Retinal pigment epithelial cell (primary cell): Measurements from ENCODE around the gene MOV10L1.

Experiments
- DNase-seq: peaks from one replicate; pipeline ENCODE4 v3.0.0-alpha.2; 2010; ENCODE audit warnings: low read depth
- H3K4me3 ChIP-seq: 2 replicates; pipeline ENCODE4 v1.5.1; 2011; ENCODE audit warnings: mild to moderate bottlenecking, low read length, control low read depth, moderate library complexity
- TF ChIP-seq, protein P1 (sequence below): conservative IDR thresholded peaks from 2 replicates; pipeline ENCODE4 v1.5.1; 2011; ENCODE audit warnings: low read depth, low read length, control low read depth, inconsistent platforms

The MOV10L1 gene

DNA sequence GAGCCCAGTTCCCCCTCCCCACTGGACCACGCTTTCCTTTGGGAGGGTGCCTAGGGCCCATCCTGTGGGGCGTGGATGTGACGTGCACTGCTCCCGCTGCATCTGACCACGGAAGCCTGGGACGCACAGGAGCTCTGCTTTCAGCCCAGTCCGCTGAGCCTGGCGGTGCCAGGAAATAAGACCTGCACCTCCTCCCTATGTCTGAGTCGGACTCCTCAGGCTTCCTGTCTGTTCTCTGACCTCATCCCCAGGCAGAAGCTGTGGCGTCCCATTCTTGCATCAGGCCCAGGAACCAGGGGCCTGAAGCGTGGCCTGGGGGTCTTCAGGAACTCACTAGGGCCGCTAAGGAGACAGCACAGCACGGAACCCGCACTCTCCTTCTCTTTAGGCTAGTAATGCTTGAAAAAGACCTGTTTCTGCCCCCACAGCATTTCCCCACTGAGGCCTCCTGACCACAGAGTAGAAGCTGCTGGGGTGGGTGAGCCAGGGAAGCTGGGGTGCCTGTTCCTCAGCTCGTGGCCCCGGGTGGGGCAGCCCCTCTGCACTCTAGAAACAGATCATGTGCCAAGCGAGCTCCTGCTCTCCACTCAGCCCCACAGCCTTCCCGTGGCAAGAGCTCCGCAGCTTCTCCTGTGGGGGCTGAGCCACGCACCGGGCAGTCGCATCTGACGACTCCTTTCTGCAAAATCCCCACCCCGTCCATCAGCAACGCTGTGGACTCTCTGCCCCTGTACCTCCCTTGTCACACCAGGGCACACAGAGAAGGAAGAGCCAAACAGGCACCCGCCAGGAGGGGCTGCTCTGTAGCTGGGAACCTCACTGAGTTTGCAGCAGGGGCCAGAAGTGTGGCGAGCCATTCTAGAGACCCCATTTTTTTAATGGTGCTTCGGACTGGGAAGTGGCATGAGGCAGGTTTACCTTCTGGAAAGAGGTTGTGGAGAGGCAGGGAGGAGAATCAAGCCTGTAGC is 22.6 kb downstream of the MOV10L1 start:
- H3K4me3 ChIP-seq: no peak overlapping the region
- DNase-seq: peak; percentile 77
- TF ChIP-seq, protein P1, sequence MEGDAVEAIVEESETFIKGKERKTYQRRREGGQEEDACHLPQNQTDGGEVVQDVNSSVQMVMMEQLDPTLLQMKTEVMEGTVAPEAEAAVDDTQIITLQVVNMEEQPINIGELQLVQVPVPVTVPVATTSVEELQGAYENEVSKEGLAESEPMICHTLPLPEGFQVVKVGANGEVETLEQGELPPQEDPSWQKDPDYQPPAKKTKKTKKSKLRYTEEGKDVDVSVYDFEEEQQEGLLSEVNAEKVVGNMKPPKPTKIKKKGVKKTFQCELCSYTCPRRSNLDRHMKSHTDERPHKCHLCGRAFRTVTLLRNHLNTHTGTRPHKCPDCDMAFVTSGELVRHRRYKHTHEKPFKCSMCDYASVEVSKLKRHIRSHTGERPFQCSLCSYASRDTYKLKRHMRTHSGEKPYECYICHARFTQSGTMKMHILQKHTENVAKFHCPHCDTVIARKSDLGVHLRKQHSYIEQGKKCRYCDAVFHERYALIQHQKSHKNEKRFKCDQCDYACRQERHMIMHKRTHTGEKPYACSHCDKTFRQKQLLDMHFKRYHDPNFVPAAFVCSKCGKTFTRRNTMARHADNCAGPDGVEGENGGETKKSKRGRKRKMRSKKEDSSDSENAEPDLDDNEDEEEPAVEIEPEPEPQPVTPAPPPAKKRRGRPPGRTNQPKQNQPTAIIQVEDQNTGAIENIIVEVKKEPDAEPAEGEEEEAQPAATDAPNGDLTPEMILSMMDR: no peak

DNA sequence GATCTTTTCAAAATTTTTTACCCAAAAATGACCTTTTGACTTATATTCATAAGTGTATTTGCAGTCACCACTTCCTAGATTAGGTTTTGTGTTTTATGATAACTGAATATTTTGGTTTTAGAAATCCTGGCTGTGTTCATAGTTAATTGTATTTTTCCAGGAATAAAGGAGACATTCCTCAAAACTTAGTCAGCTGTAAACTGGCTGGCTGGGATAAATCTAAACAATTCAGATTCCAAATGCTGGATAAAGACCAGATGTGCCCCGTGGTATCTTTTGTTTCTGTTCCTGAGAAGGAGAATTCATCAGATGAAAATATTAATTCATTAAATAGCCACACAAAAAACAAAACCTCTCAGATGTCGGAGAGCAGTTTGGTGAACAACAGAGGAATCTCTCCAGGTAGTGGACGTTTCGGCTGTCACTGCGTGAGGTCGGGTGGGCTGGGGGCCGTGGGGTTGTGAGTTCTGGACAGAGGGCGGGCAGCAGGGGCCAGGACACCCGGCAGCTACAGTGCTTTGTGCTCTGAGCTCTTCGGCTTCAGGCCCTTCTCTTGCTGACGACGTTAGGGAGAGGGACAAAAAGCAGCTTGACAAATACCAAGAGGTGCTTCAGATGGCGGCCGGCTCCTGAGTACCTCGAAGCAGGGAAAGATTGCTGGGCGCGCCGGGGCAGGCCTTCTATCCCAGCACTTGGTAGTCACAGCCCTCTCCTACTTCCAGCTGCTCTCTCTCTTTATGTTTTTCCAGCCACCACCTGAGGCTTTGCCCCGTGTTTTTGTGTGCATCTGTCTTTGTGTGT is 24.6 kb downstream of the MOV10L1 start:
- peak; percentile 53 for DNase-seq
- TF ChIP-seq, protein P1: no peak
- no peak overlapping the region for H3K4me3 ChIP-seq

DNA sequence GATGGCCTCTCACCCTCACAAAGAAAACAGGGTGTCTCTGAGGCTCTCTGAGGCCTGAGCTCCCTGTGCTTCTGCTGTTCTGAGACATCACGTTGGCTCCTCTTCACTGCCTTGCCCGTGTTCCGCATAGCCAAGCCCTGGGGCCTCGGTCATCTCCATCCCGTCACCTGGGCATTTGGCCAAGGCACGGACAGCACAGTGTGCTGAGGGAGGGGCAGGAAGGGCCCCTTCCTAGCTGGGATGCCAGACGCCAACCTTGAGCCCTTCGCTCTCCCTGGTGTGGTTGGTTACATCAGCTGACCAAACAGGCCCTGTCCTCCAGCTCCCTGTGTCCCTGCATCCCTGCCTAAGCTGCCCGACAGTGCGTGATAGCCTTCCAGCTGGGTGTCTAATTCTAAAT is 25.9 kb downstream of the MOV10L1 start:
- H3K4me3 ChIP-seq: no peak overlapping the region
- TF ChIP-seq, protein P1: no peak
- peak; percentile 53 for DNase-seq

DNA sequence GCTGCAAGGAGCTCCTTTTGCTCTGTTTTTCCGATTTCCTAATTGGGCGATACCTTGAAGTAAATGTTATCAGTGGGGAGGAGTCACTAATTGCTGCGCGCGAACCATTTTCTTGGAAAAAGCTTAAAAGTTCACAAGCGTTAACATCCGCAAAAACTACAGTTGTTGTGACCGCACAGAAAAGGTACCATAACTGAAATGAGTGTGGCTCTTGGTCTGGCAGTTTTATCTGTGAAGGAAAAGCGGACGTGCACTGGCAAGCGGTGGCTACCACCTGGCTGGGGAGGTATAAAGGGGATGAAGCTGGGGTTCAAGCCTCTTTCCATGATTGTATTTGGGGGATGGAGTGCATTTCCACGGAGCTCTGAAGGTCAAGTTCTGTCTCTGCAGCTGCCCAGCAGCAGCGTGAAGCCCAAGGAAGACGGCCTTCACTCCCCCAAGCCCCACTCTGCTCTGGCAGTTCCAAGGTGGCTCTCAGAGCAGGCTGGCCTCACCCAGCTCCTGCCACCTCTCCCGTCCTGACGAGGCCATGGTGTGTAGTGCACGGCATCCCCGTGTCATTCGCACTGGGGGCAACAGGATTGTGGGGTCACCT is 27.5 kb downstream of the MOV10L1 start:
- DNase-seq: no peak
- TF ChIP-seq, protein P1: no peak
- H3K4me3 ChIP-seq: no peak overlapping the region

DNA sequence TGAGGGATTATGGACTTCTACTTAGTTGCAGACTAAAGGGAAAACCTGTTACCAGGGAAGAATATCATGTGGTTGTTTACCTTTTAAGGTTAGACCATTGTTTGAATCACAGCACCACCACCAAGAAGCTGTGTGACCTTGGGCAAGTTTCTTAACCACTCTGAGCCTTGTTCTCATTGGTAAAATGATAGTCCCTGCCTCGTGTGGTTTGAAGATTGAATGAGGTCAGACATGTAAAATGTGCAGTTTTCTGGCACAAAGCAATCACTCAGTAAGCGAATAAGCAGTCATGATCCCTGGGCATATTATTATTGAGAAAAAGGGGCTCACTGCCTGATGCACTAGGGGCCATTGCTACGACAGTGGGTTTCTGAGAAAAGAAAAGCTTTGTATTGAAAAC is 28.3 kb downstream of the MOV10L1 start:
- no peak for DNase-seq
- TF ChIP-seq, protein P1: no peak
- no peak overlapping the region for H3K4me3 ChIP-seq

DNA sequence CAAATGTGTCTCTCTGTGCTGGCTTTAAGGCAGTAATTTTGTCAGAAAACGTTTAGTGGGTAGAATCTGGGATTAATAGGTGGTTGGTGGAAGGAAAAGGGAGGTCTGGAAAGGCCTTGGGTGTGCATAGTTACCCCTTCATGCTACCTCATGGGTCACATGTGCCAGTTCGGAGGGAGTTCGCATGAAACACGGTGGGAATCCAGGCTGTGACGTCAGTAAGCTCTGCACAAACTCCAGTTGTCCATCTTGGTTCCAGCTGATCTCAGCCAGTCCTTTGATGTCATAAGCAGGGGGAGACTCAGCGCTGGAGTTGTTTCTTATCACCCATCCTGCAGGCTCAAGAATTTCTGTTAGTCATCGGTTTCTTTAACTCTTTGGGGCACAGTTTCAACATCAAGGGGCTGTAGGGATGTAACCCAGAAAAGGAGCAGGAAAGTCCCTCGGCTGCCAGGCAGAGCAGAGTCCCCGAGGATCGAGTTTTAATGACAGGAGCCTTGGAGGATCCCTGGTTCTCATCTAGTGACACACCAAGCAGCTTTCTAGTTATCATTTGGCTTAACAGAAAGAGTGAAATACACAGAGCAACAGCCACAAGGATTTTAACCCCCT is 28.9 kb downstream of the MOV10L1 start:
- DNase-seq: peak; percentile 96
- TF ChIP-seq, protein P1: no peak
- no peak overlapping the region for H3K4me3 ChIP-seq
